GM21576 (cell line): ENCODE data around the gene GPR176.

ENCODE experiments used
- ATAC-seq: cut with Tn5 transposase; IDR thresholded peaks from one replicate; pipeline ENCODE4 v1.9.1; 2021; ENCODE audit warnings: mild to moderate bottlenecking, moderate library complexity; ENCODE audit not compliant: unreplicated experiment

GPR176 gene, protein sequence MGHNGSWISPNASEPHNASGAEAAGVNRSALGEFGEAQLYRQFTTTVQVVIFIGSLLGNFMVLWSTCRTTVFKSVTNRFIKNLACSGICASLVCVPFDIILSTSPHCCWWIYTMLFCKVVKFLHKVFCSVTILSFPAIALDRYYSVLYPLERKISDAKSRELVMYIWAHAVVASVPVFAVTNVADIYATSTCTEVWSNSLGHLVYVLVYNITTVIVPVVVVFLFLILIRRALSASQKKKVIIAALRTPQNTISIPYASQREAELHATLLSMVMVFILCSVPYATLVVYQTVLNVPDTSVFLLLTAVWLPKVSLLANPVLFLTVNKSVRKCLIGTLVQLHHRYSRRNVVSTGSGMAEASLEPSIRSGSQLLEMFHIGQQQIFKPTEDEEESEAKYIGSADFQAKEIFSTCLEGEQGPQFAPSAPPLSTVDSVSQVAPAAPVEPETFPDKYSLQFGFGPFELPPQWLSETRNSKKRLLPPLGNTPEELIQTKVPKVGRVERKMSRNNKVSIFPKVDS

DNA sequence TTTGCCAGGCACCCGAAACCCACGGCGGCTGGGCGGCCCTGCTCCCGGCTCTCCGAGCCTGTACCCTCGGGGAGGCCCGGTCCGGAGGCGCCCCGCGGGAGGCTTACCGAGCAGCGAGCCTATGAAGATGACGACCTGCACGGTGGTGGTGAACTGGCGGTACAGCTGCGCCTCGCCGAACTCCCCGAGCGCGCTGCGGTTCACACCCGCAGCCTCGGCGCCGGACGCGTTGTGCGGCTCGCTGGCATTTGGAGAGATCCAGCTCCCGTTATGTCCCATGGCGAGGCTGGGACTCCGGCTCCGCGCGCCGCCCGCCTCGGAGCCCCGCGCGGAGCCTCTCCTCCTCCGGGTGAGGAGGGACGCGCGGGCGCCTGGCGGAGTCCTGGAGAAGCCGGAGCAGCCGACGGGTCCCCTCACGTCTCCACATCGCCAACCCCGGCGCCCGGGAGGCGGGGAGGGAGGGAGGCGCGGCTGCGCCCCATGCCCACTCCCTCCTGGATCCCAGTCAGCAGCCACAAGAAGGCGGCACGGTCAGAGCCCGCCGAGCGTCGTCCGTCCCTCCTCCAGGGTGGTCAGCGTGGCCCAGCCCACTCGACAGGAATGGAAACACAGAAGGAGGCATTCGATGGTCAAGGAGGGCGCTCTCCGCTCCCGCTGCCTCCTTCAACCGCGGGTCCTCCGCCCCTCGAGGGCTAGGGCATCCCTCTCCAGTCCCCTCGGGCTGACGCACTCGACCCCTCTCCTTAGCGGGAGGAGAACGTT lies at the start of gene GPR176:
Gene GPR176 (minus strand): TSS at position 519 of the 762 bp plus-strand sequence. CDS start 240 bp downstream, at position 279.
- ATAC-seq: peak; percentile 13

DNA sequence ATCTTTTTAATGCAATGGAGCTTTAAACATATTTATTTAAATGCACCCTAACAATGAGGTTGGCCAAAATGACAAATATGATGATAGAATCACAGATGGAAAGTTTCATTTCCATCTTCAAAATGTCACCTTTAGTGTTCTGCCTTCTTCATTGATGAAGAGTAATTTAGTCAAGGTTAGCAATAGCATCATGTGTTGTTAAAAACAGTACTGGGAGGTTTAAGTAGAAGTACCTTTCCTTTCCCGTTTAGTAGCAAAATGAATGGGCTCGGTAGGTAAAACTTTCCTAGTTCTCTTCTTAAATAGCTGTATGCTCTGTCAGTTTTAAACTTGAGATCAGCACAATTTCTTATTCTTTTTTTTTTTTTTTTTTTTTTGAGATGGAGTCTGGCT lies 48.9 kb upstream of the GPR176 start:
- ATAC-seq: no peak

DNA sequence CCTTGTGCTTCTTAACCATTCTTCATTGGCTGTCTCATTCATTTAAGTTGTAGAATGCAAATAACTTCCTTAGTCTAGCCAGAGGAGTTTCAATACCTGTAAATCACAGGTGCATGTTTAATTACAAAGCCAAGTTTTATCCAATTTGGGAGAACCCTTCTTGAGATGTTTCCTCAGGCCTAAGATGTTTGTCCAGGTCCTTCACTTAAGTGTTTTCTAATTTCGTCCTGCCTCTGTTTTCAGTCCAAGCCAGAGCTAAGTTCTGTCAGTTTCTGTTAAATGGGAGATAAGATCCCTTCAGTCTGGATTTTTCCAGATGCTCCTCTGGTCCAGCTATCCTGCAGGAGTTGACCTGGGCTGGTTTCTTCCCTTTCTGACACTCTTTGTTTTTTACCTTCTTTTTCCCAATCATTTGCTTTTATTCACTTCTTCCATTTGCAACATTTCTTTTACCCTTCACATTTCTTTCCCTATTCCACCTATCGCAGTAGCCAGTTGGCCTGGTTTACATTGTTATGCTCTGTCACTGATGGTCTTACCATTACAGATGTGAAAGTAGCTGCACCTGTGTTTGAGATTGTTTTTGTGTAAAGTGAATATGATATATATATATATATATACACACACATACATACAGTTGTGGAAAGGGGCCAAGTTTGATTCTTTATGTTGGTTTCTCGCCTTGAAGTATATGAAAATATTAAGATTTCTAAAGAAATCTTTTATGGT lies 48.4 kb upstream of the GPR176 start:
- ATAC-seq: no peak

DNA sequence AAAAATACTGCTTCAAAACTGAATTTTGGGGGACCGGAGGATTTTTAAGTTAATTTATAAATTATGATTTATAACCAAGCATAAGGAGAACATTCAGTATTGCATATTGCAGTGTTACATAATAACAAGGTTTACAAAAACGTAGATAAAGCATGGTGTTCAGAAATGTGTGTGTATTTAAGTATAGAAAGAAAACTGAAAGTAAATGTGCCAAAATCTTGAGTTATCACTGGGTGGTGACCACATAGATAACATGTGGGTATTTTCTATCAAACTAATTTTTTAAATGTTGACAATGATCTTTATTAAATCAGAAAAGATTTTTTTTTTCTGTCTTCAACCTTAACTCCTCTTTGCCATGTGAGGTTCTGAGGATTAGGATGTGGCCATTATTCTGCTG lies 46.5 kb upstream of the GPR176 start:
- ATAC-seq: no peak

DNA sequence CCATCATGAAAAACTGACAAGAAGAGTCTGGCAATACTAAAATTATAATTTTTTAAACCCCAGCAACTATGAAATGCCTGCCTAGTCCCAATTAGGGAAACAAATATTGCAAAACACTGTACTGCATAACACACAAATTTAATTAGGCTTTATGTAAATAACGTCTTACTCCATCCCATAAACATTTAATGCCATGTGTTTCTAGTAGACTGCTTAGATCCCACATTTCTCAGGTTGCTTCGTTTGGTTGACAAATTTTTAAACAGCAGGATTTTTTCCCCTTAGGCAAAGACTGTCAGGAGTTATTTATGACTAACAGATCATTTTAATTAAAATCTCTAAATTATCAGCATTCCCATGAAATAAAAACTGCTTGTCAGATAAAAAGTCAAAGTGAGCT lies 43.7 kb upstream of the GPR176 start:
- ATAC-seq: no peak

DNA sequence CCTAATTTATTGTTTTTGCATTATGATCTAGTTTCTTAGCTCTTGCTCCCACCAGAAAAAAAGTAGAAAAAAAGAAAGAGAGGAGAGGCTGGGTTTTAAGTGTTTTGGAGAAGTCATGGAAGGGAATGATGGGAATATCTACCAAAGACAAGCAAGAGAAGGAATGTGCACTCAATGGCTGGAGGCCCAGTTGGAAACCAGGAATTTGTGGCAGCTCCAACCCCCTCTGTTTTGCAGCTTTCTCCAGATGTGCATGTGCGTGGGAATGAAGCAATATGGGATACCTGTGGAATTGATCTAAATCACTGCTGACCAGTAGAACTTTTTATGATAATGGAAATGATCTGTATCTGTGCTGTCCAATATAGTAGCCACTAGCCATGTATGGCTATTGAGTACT lies 41.0 kb upstream of the GPR176 start:
- ATAC-seq: no peak

DNA sequence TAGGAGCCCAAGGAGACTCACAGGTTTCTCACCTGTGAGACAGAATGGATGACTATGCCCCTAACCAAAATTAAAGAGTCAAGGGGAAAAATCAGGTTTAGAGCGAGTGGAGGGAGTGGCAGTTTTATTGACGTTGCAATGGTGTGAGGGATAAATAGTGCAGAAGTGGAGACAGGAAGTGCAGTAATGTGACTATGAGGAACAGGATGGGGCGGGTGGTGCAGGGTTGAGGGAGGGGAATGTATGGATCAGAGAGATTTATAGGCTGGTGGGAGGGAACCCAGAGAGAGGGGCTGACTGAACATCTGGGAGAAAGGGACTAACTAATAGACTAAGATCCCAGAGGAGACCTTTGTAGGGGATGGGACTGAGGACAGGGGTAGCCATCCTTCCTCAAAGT lies 40.3 kb upstream of the GPR176 start:
- ATAC-seq: no peak

DNA sequence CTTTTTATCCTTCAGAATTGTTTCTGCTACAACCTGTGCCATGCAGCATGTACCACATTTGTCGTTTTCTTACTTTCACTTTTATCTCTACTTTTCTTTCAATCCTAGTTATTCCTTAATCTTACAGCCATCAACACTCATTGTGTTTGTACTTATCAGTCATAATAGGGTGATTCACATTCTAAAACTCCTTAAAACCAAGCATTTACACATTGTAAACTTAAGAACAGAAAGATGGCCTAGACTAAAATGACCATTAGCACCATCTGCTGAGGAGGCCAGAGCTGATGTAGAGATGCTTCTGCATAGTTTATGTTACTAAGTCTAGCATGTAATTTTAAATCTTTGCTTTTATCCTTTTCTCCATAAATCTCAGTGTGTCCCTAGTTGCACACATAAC lies 39.3 kb upstream of the GPR176 start:
- no peak for ATAC-seq

DNA sequence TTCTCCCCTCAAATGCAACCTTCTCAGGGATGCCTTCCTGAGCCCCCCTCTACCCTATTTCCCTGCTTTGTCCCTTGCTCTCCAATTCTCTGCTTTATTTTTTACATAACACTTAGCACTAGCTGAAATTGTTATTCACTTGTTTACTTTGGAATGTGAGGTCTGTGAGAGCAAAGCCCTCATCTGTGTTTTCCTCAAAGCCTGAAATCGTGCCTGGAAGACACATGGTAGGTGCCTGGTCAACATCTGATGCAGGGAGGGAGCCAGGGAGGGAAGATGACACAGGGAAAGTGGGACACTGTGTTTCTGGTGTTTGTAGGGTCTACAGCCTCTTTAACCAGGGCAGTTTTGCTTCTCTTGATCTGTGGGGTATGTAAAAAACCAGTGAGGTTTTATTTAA lies 37.4 kb upstream of the GPR176 start:
- no peak for ATAC-seq

DNA sequence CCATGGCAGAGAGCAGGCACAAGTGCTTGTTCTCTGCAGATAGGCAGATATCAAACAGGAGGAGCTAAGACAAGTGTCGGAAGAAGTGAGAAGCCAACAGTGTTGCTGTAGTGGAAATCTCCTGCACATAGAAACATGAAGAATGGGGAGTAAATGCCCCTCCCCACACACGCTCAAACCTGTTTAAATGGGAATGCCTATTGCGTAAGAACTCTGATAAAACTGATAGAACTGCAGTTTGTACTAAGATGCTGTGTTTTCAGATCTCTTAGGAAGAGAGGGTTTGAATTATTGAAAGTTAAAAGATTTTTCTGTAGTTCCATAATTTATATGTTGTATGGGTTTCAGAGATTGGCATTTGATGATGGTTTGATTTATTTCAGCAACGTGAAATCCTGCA lies 33.5 kb upstream of the GPR176 start:
- no peak for ATAC-seq

DNA sequence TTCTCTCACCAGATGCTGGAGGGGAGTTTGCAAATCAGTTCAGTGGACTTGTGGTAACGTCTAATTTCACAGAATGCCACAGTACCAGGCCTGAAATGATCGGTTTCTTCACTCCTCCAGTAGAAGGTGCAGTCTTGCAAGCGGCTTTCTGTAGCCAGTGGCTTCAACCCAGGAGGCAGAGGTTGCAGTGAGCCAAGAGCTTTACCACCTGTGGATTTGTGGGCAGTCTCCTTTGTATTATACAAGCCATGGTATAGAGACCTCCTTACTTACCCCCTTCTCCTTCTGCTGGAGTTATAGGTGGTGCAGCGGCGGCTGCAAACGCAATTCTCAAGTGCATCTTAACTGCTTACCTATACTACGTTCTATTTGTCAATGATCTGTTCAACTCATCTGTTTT lies 31.5 kb upstream of the GPR176 start:
- no peak for ATAC-seq

DNA sequence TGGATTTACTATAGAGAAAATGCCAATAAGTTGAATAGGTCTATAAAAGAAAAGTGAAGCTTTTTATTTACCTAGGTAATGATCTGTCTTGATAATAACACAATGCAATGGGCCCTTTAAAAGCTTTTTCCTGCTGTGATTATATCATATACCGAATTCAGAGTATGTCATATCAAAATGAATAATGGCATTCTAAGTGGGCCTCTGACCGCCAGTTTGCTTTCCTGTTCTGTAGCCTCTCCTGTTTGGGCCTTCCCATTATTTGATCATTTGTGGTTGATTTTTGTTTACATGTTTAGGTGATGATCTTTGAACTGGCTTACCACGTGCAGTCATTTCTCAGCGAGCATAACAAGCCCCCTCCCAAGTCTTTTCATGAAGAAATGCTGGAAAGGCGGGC lies 28.8 kb upstream of the GPR176 start:
- no peak for ATAC-seq

DNA sequence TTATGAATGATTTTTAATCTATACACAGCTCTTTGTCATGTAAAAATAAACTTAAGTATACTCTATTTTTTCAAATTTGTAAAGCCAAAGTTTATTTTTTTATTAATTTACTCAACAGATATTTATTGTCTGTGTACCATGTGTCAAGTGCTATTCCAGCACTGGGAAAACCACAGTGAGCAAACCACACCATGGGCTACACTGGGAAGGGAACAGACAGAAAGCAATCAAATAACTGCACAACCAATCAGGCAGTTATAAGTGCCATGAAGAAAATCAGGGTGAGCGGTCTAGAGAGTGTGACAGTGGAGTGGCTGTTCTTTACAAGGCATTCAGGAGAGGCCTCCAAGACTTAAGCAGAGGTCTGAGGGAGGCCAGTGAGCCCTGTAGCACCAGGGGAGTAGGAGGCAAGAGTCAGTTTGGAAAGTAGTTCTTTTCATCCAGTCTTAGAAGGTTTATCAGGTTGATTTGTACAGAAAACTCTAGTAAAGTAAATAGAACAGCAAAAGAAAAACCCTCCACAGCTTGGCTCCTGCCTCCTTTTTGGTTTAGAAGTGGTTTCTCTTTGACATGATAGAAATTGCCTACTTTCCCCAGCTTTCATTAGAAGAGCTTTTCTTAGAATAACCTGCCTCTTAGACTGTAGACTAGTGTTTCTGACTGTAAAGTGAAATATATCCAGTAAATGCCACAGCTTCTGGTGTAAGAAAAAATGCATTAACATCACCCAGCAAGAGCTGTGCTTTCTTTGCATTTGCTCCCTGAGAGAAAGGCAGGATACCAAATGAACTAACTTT lies 27.5 kb upstream of the GPR176 start:
- ATAC-seq: no peak

DNA sequence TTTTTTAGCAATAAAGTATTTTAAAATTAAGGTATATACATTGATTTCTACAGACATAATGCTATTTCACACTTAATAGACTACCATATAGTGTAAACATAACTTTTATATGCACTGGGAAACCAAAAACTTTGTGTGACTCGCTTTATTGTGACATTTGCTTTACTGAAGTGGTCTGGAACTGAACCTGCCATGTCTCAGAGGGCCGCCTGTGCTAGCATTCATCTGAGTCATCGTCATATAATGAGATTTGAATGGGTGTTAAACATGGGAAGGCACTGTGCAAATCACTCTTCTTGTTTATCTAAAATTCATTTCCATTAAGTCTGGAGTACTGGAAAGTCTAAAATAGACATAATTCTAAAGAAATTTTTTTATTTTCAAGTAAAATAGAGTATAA lies 26.8 kb upstream of the GPR176 start:
- ATAC-seq: no peak

DNA sequence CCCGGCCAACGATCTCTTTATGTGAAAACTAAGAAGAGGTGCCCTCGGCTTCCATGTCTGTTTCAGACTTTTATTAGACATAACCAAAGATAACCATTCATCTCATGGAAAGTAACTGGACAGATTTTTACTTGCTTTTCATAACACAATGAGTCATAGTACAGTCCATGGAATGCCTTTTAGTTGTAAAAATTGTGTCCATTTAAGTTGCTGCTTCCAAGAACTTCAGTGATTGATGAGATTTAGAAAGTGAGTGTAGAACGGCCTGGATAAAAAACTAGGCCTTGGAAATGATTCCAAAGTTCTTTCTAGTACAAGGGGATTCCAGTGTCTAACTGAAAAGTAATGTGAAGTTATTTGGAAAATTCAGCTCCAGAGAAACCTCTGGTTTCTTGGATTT lies 24.7 kb upstream of the GPR176 start:
- ATAC-seq: no peak

DNA sequence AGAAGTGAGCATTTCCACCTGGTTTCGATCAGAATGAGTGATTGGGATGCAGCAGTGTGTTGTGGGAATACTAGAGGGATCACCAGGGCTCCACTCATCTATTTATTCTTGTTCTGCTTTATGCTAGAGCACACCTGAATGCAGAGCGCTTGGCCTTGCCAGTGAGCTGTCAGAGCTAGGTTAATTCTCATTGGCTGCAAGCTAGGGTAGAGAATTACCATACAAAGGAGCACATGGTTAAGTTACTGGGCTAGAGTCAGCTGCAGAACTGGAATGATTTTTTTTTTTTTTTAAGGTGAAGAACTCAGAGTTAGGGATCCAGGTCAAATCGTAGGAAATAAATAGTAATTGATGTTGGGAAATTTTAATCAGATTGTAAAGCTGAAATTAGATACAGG lies 22.7 kb upstream of the GPR176 start:
- no peak for ATAC-seq

DNA sequence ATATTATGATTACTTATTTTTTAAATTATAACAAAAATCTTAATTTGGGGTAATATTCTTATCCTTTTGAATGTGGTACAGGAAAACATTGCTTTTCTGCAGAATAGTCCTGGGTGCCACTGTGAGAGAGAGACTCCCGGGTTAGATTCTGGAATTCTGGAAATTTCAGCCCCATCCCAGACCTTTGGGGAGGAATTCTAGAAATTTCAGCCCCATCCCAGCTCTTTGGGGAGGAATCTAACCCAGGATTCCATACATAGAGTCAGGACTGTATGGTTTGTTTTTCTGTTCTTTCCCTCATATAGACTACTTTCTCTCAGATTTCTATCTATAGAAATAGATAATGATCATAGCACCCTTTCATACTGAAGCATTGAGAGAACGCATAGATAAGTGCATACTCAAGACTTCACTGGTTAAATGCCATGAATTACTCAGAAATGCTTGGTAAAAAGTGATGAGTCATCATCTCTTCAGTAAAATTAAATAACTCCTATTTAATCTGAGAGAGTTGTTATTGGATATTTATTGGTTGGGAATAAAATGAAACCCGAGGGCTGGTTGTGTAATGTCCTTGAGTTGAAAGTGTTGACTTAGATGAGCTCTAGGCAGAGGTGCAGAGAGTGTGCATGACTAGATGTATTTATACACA lies 22.2 kb upstream of the GPR176 start:
- ATAC-seq: no peak

DNA sequence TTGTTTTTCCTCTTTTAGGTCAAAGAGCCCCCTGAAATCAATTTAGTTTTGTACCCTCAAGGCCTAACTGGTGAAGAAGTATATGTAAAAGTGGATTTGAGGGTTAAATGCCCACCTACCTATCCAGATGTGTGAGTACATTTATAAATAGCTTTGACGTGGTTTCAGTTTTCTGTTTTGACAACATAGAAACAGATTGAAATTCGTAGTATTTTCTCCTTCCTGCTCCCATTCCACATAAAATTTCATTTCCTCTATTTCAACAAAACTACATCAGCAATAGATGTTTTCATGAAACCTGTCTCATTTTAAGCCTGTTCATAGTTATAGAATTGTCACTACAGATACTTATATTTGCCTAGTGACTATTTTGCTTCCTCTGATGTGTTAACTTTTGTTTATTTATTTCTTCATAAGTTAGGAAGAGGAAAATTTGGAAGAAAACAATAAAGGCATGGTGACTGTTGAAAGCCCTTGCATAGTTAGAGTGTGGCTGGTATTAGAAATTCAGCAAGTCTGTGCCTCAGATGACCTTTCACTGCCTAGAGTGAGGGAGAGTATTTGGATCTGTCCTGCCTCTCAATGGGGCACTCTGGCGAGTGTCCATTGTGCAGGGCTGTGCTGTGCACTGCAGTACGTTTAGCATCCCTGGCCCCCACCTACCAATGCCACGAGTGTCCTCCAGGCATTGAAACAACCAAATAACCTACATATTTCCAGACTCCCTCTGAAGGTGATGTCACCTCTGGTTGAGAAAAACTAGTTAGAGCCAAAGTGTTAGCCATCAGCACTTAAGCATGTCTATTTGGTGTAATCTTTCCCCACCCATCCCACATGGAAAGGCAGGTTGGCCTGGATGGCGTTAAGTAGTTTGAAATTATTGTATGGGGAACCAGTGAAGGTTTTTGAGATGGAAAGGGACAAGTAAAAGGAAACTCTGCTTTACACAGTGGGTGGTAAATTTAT lies 19.7 kb upstream of the GPR176 start:
- peak; percentile 65 for ATAC-seq

DNA sequence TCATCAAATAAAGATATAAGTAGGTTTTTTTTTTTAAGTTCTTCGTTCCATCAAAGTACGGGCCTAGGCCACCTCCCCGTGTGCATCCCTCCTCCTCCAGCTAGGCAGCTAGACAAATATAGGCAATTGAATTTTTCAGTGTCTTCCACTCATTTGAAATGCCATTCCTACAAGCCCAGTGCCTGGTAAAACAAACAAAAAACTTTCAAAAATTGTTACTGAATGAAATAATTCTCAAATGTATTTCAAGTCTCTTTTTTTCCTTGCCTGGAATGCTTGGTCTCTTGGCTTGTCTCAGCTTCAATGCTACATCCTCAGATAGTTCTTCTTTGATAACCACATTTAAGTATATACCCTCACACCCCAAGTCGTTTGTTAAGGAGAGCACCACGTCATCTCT lies 17.6 kb upstream of the GPR176 start:
- no peak for ATAC-seq
